Measurements from ENCODE around the gene HDGF.

DNA sequence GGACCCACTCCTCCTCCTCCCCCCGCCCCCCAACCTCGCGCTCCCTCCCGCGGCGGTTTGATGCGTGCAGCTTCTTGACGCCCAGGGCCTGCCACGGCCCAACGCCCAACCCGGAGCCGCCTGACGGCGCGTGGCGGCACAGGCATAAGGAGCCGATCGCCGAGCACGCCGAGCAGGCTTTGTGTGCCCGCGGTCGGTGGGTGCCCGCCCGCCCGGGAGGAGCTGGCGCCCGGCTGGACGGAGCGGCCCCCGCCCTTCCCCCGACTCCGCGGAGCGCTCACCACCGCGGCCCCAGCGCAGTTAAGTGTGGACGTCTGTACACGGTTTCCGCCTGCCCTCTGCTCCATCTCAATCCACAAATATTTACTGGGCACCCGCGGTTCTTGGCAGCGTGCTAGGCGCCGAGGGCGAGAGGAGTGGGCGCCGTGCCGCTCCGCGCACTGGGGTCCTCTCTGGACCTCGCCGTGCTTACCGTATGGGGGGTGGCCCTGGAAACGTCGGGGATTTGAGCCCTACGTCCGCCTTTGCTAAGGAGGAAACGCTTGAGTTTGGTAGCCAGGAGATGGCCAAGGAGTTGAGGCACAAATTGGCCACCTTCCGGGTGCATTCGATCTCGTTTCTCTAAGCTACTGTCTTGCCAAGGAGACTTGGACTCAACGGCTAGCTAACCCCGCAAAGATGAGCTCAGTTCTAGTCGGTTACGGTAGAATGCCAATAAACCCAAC is 444 bp upstream of the HDGF start:
- TF ChIP-seq GATA2 (IDR thresholded peaks at IDR 0.05; ENCODE audit: insufficient read depth, insufficient read length, low read depth, low read length) (no peak), JUN (IDR thresholded peaks at IDR 0.05; ENCODE audit: borderline replicate concordance, insufficient read depth, insufficient read length, low read depth) (no peak), FOS (IDR thresholded peaks at IDR 0.05; ENCODE audit: borderline replicate concordance, insufficient read depth, low read length) (no peak)
- TF ChIP-seq, protein P1, sequence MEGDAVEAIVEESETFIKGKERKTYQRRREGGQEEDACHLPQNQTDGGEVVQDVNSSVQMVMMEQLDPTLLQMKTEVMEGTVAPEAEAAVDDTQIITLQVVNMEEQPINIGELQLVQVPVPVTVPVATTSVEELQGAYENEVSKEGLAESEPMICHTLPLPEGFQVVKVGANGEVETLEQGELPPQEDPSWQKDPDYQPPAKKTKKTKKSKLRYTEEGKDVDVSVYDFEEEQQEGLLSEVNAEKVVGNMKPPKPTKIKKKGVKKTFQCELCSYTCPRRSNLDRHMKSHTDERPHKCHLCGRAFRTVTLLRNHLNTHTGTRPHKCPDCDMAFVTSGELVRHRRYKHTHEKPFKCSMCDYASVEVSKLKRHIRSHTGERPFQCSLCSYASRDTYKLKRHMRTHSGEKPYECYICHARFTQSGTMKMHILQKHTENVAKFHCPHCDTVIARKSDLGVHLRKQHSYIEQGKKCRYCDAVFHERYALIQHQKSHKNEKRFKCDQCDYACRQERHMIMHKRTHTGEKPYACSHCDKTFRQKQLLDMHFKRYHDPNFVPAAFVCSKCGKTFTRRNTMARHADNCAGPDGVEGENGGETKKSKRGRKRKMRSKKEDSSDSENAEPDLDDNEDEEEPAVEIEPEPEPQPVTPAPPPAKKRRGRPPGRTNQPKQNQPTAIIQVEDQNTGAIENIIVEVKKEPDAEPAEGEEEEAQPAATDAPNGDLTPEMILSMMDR (IDR thresholded peaks at IDR 0.05; ENCODE audit: extremely low read depth in 1 of 2, insufficient read depth in 1 of 2, low read depth in 1 of 2, low read length in 2 of 2): peak in 1 of 2 donors; percentile 29

Measured in endothelial cell of umbilical vein (primary cell).